ENCODE results near the gene CDNF. TPM values are rescaled to one million over a fixed set of nuclear protein-coding genes. Genes with fewer than 3 reads are reported as not detected.

Gene CDNF
- polyA plus RNA-seq, 1 of the 3 experiments (the other 2 are of a cell fraction) = 1.2 TPM

- Histone ChIP-seq H3K9me2 (no peaks in the 10 kb centered on the region), H3K27ac (ENCODE audit: low read depth in 2 of 2, low read length in 1 of 2) (no peak overlapping the region), H3K27me3 (ENCODE audit: insufficient read depth) (no peaks in the 10 kb centered on the region), H3K9me3 (no peaks in the 10 kb centered on the region), H3F3A (replicated peaks; ENCODE audit: insufficient read depth) (no peaks in the 10 kb centered on the region), H3K4me3 (ENCODE audit: low read depth in 2 of 2, low read length in 1 of 2) (no peak overlapping the region), H3K36me3 (replicated peaks in 1 of 2; ENCODE audit: control insufficient read depth in 1 of 2, insufficient read depth in 2 of 2, low read length in 1 of 2) (peaks cover 25 to 34% of the 10 kb centered on the region in 2 experiments), H2AFZ (ENCODE audit: low read depth) (no peak overlapping the region), H4K20me1 (ENCODE audit: insufficient read depth) (no peaks in the 10 kb centered on the region), H3K9ac (no peak overlapping the region), H3K4me2 (no peak overlapping the region), H3K79me2 (ENCODE audit: insufficient read depth) (no peaks in the 10 kb centered on the region), H3K4me1 (ENCODE audit: control insufficient read depth in 1 of 2, insufficient read depth in 2 of 2, low read depth in 1 of 2, low read length in 1 of 2) (no peaks in the 10 kb centered on the region; a peak in 2 of 4 replicates)
- TF ChIP-seq PBX3 (IDR thresholded peaks at IDR 0.05) = no peak
- no peak for TF ChIP-seq IRF3 (IDR thresholded peaks at IDR 0.05; ENCODE audit: low read depth, low read length)
- DNase-seq = no peak
- POLR2A ChIA-PET = no interaction called here
- CTCF ChIA-PET = no interaction called here
- WGBS (ENCODE audit: low lambda C conversion rate) = 94% methylated on average over 6 of the region's 6 CpGs
These were observed 20.6 kb upstream of the CDNF start for GRCh38 chr10:14858338-14858960.

GRCh38 chr10:14855453-14855852 lies 17.6 kb upstream of the CDNF start:
- no peak overlapping the region for H3K4me3 ChIP-seq (ENCODE audit: low read depth in 2 of 2, low read length in 1 of 2)
- no peaks in the 10 kb centered on the region for H3K79me2 ChIP-seq (ENCODE audit: insufficient read depth)
- H3K4me1 ChIP-seq (ENCODE audit: control insufficient read depth in 1 of 2, insufficient read depth in 2 of 2, low read depth in 1 of 2, low read length in 1 of 2) = no peaks in the 10 kb centered on the region; a peak in 2 of 4 replicates
- H2AFZ ChIP-seq (ENCODE audit: low read depth) = no peak overlapping the region
- H3K36me3 ChIP-seq (replicated peaks in 1 of 2; ENCODE audit: control insufficient read depth in 1 of 2, insufficient read depth in 2 of 2, low read length in 1 of 2) = peaks cover 49 to 56% of the 10 kb centered on the region in 2 experiments
- H3F3A ChIP-seq (replicated peaks; ENCODE audit: insufficient read depth) = no peaks in the 10 kb centered on the region
- no peak overlapping the region for H3K27ac ChIP-seq (ENCODE audit: low read depth in 2 of 2, low read length in 1 of 2)
- no peak overlapping the region for H3K4me2 ChIP-seq
- no peak for DNase-seq
- POLR2A ChIA-PET = no interaction called here
- TF ChIP-seq FOSL2 (IDR thresholded peaks at IDR 0.05; ENCODE audit: borderline replicate concordance, low read depth) (no peak), PBX3 (IDR thresholded peaks at IDR 0.05) (no peak), POLR2AphosphoS5 (IDR thresholded peaks at IDR 0.05; ENCODE audit: low read depth, low read length) (no peak), TCF12 (IDR thresholded peaks at IDR 0.05) (no peak), FOXM1 (IDR thresholded peaks at IDR 0.05; ENCODE audit: low read depth) (no peak), YY1 (IDR thresholded peaks at IDR 0.05; ENCODE audit: low read depth) (no peak), GABPA (IDR thresholded peaks at IDR 0.05; ENCODE audit: low read depth) (no peak), TEAD4 (IDR thresholded peaks at IDR 0.05; ENCODE audit: borderline replicate concordance, insufficient read depth) (no peak), RAD21 (IDR thresholded peaks at IDR 0.05; ENCODE audit: low read length) (no peak), RXRA (IDR thresholded peaks at IDR 0.05; ENCODE audit: borderline replicate concordance, low read depth) (no peak), NFIC (IDR thresholded peaks at IDR 0.05; ENCODE audit: borderline replicate concordance) (no peak), JUND (IDR thresholded peaks at IDR 0.05) (no peak), FOXJ3 (CRISPR knock-in tag; IDR thresholded peaks at IDR 0.05) (no peak), GATA2 (CRISPR knock-in tag; IDR thresholded peaks at IDR 0.05) (no peak), ELF1 (IDR thresholded peaks at IDR 0.05) (no peak), SIN3A (IDR thresholded peaks at IDR 0.05; ENCODE audit: borderline replicate concordance, low read depth, low read length) (no peak)
- no peaks in the 10 kb centered on the region for H3K27me3 ChIP-seq (ENCODE audit: insufficient read depth)
- 94% methylated on average over 1 of the region's 1 CpG for WGBS (ENCODE audit: low lambda C conversion rate)
- no peaks in the 10 kb centered on the region for H4K20me1 ChIP-seq (ENCODE audit: insufficient read depth)
- H3K9me3 ChIP-seq = no peaks in the 10 kb centered on the region
- H3K9ac ChIP-seq = no peak overlapping the region
- H3K9me2 ChIP-seq = no peaks in the 10 kb centered on the region
- CTCF ChIA-PET = no interaction called here
